IMR-90 (cell line): ENCODE measurements around the gene CELF6. TPM values are rescaled to one million over a fixed set of nuclear protein-coding genes. Genes with fewer than 3 reads are reported as not detected.
A peak's percentile ranks its signal among the peaks of the same experiment; 100 is the strongest.

Source experiments
- ATAC-seq: fragments of 200-7000 bp; cut with Tn5 transposase; 2 replicates; pipeline ENCODE4 v1.9.1; 2020; ENCODE audit warnings: low read depth, mild to moderate bottlenecking, moderate library complexity
- BruUV-seq: library from RNA; stranded (reverse); fragments of 400-500 nt; replicated peaks from 2 replicates; lab custom pipeline; 2021; lab: Mats Ljungman, UMichigan
- CTCF ChIA-PET: fragments of 300-600 bp; formaldehyde crosslinking; extraction: SDS; loops from one replicate; lab custom pipeline; 2021; ENCODE audit warnings: antibody characterized with exemption; lab: Yijun Ruan, JAX
- POLR2A ChIA-PET: fragments of 300-600 bp; sonication (Branson Sonifier 250); formaldehyde crosslinking; loops from one replicate; lab custom pipeline; 2022; ENCODE audit warnings: antibody characterized with exemption; ENCODE audit not compliant: unreplicated experiment; lab: Charles Lee
- DNase-seq: peaks from one replicate; pipeline ENCODE4 v3.0.0; 2013
- H2AFZ ChIP-seq: replicated peaks from 2 replicates; pipeline ENCODE3; 2013; ENCODE audit warnings: low read length, mild to moderate bottlenecking; ENCODE audit not compliant: poor library complexity
- H2AK5ac ChIP-seq: 2 replicates; pipeline ENCODE4 v1.6.1; 2013; ENCODE audit warnings: low read depth, low read length, inconsistent platforms
- H2AK9ac ChIP-seq: replicated peaks from 2 replicates; pipeline ENCODE3; 2013; ENCODE audit warnings: mild to moderate bottlenecking, low read depth, low read length, moderate library complexity; ENCODE audit not compliant: poor library complexity
- H2BK120ac ChIP-seq: 2 replicates; pipeline ENCODE4 v1.6.1; 2013; ENCODE audit warnings: low read depth, low read length, inconsistent platforms
- H2BK15ac ChIP-seq: 3 replicates; pipeline ENCODE4 v1.6.1; 2013; ENCODE audit warnings: low read depth, low read length, inconsistent platforms
- H2BK20ac ChIP-seq: 2 replicates; pipeline ENCODE4 v1.6.1; 2013; ENCODE audit warnings: low read depth, mild to moderate bottlenecking, inconsistent platforms, low read length, moderate library complexity
- H2BK5ac ChIP-seq: 2 replicates; pipeline ENCODE4 v1.6.1; 2013; ENCODE audit warnings: mild to moderate bottlenecking, low read depth, low read length, inconsistent platforms; ENCODE audit not compliant: poor library complexity, severe bottlenecking
- H3K14ac ChIP-seq: replicated peaks from 2 replicates; pipeline ENCODE4 v1.6.1; 2013; ENCODE audit warnings: low read depth, low read length, inconsistent platforms
- H3K18ac ChIP-seq: 2 replicates; pipeline ENCODE4 v1.6.1; 2013; ENCODE audit warnings: low read depth, low read length, control low read depth
- H3K23ac ChIP-seq: 2 replicates; pipeline ENCODE4 v1.6.1; 2013; ENCODE audit warnings: low read depth, low read length, inconsistent platforms
- H3K27ac ChIP-seq: 2 replicates; pipeline ENCODE4 v1.5.1; 2013; ENCODE audit warnings: mild to moderate bottlenecking, control low read depth, low read length; ENCODE audit not compliant: insufficient read depth
- H3K27me3 ChIP-seq: 2 replicates; pipeline ENCODE4 v1.6.1; 2013; ENCODE audit warnings: low read length; ENCODE audit not compliant: control insufficient read depth, insufficient read depth
- H3K36me3 ChIP-seq: 2 replicates; pipeline ENCODE4 v1.6.1; 2013; ENCODE audit warnings: low read length, mixed read lengths; ENCODE audit not compliant: control insufficient read depth, insufficient read depth
- H3K4ac ChIP-seq: 2 replicates; pipeline ENCODE4 v1.6.1; 2013; ENCODE audit warnings: low read depth, low read length, inconsistent platforms
- H3K4me1 ChIP-seq: 2 replicates; pipeline ENCODE4 v1.6.1; 2013; ENCODE audit warnings: low read length, mixed read lengths; ENCODE audit not compliant: control insufficient read depth, insufficient read depth
- H3K4me2 ChIP-seq: 2 replicates; pipeline ENCODE4 v1.6.1; 2013; ENCODE audit warnings: low read depth, mild to moderate bottlenecking, control low read depth, low read length, moderate library complexity
- H3K4me3 ChIP-seq: 2 replicates; pipeline ENCODE4 v1.5.1; 2013; ENCODE audit warnings: low read depth, mild to moderate bottlenecking, control low read depth, low read length, moderate library complexity; ENCODE audit not compliant: insufficient read depth
- H3K56ac ChIP-seq: 2 replicates; pipeline ENCODE4 v1.6.1; 2013; ENCODE audit warnings: low read length, inconsistent platforms; ENCODE audit not compliant: insufficient read depth; ENCODE audit errors: extremely low read depth
- H3K79me1 ChIP-seq, 2 experiments: 2 replicates each; pipeline ENCODE4 v1.6.1; 2013; ENCODE audit warnings: low read length in 2 of 2, inconsistent platforms in 1 of 2, low read depth in 1 of 2
- H3K9ac ChIP-seq: 2 replicates; pipeline ENCODE4 v1.6.1; 2013; ENCODE audit warnings: low read depth, low read length, control low read depth
- H3K9me1 ChIP-seq: 2 replicates; pipeline ENCODE4 v1.6.1; 2013; ENCODE audit warnings: low read length, inconsistent platforms; ENCODE audit not compliant: insufficient read depth
- H3K9me3 ChIP-seq: 2 replicates; pipeline ENCODE4 v1.6.1; 2013; ENCODE audit warnings: low read length; ENCODE audit not compliant: control insufficient read depth, insufficient read depth
- H4K20me1 ChIP-seq: 2 replicates; pipeline ENCODE4 v1.6.1; 2013; ENCODE audit warnings: low read length, inconsistent platforms; ENCODE audit not compliant: insufficient read depth
- H4K5ac ChIP-seq: 2 replicates; pipeline ENCODE4 v1.6.1; 2013; ENCODE audit warnings: mild to moderate bottlenecking, low read depth, low read length, control low read depth
- H4K8ac ChIP-seq, 2 experiments: 2 replicates each; pipeline ENCODE4 v1.6.1; 2013; ENCODE audit warnings: low read depth in 2 of 2, low read length in 2 of 2, control low read depth in 1 of 2, inconsistent platforms in 1 of 2
- H4K91ac ChIP-seq: 2 replicates; pipeline ENCODE4 v1.6.1; 2013; ENCODE audit warnings: low read depth, low read length, inconsistent platforms; ENCODE audit not compliant: insufficient read depth
- CEBPB ChIP-seq: IDR thresholded peaks from 2 replicates; pipeline ENCODE4 v1.6.1; 2012; ENCODE audit warnings: low read depth, low read length, improper control_type of control experiment
- NFE2L2 ChIP-seq: fragments of 150-350 bp; IDR thresholded peaks from 2 replicates; pipeline ENCODE4 v1.6.1; 2016; ENCODE audit warnings: low read depth, mild to moderate bottlenecking, low read length
- POLR2A ChIP-seq: IDR thresholded peaks from 2 replicates; pipeline ENCODE4 v1.6.1; 2012; ENCODE audit warnings: mild to moderate bottlenecking, low read depth, low read length
- RAD21 ChIP-seq: IDR thresholded peaks from 2 replicates; pipeline ENCODE4 v1.6.1; 2012; ENCODE audit warnings: low read length, improper control_type of control experiment
- RCOR1 ChIP-seq: IDR thresholded peaks from 2 replicates; pipeline ENCODE4 v1.6.1; 2012; ENCODE audit warnings: mild to moderate bottlenecking, low read length, improper control_type of control experiment; ENCODE audit not compliant: insufficient replicate concordance
- SMC3 ChIP-seq: fragments of 150-350 bp; IDR thresholded peaks from 2 replicates; pipeline ENCODE4 v1.6.1; 2016; ENCODE audit warnings: low read depth, mild to moderate bottlenecking, antibody characterized with exemption, low read length, moderate library complexity
- WGBS, 2 experiments: methylation state at CpG; one replicate each; pipeline versions ENCODE4 v1.1.5 to v1.1.7; 2013; ENCODE audit warnings: missing lambda C conversion rate in 2 of 2; ENCODE audit not compliant: insufficient read length in 1 of 2; ENCODE audit errors: extremely low coverage in 2 of 2; 5-methylcytosine and 5-hydroxymethylcytosine counted together
- dilution Hi-C: fragments of 300-500 bp; cut with HindIII; formaldehyde crosslinking; loops from one replicate; pipeline ENCODE4 v1.14.3; 2018; ENCODE audit warnings: low sequenced_read_pairs; ENCODE audit not compliant: unreplicated experiment
- in situ Hi-C: fragments of 300-500 bp; cut with MboI; formaldehyde crosslinking; loops from 3 replicates; pipeline ENCODE4 v1.14.3; 2019; ENCODE audit warnings: low sequenced_read_pairs, inconsistent platforms, mixed read lengths
- intact Hi-C: fragments of 100-400 bp; cut with micrococcal nuclease; formaldehyde crosslinking; loops from 2 replicates; pipeline ENCODE4 v1.10.0; 2022
- polyA plus RNA-seq, 3 experiments: library from polyadenylated mRNA; depleted of rRNA; stranded (reverse); fragments of >200 nt; gene quantifications; 2 replicates each; pipeline ENCODE4 v1.2.3, GENCODE V29; 2012; ENCODE audit warnings: low replicate concordance in 1 of 3
- total RNA-seq: library from RNA; depleted of rRNA; stranded (reverse); fragments of >200 nt; gene quantifications from 2 replicates; pipeline ENCODE4 v1.2.3, GENCODE V29; 2012
- TF ChIP-seq, protein P1 (sequence below): conservative IDR thresholded peaks from 2 replicates; pipeline ENCODE4 v1.5.1; 2012; ENCODE audit warnings: mild to moderate bottlenecking, low read depth, low read length, improper control_type of control experiment

Gene CELF6
- total and polyA plus RNA-seq, 2 of the 4 experiments (the other 2 are of a cell fraction) = 0.07 TPM; not detected in 1

GRCh38 chr15:72342385-72342784 lies 22.4 kb upstream of the CELF6 start:
- Histone ChIP-seq H3K27ac (no peak overlapping the region), H2BK5ac (no peak overlapping the region), H3K4me2 (no peak overlapping the region), H3K9me1 (peaks cover 4% of the 10 kb centered on the region), H4K20me1 (peaks cover 18% of the 10 kb centered on the region), H3K4me1 (peaks cover 6% of the 10 kb centered on the region), H2BK15ac (no peak overlapping the region), H3K4me3 (no peak overlapping the region), H3K9me3 (no peaks in the 10 kb centered on the region), H2BK20ac (no peak overlapping the region), H3K9ac (no peak overlapping the region), H3K27me3 (no peaks in the 10 kb centered on the region), H3K4ac (no peak overlapping the region), H3K23ac (no peak overlapping the region), H4K91ac (no peak overlapping the region), H3K56ac (no peak overlapping the region), H3K79me1 (no peaks in the 10 kb centered on the region), H2AFZ (no peak overlapping the region), H3K36me3 (peaks cover 35% of the 10 kb centered on the region), H3K18ac (no peak overlapping the region), H2AK5ac (no peak overlapping the region), H4K5ac (no peak overlapping the region), H4K8ac (no peak overlapping the region), H2AK9ac (no peak overlapping the region), H2BK120ac (no peak overlapping the region), H3K14ac (no peak overlapping the region)
- CTCF ChIA-PET = no interaction called here
- ATAC-seq (no peak), DNase-seq (peak; percentile 27)
- POLR2A ChIA-PET = no interaction called here
- dilution Hi-C loops (no loop called here), intact Hi-C loops (no loop called here), in situ Hi-C loops (no loop called here)
- BruUV-seq = no TSS peak
- TF ChIP-seq CEBPB (no peak), SMC3 (peak; percentile 34; the same call in 1 of the 2 replicates), RCOR1 (no peak), RAD21 (peak; percentile 55), POLR2A (no peak), NFE2L2 (no peak)
- TF ChIP-seq, protein P1, sequence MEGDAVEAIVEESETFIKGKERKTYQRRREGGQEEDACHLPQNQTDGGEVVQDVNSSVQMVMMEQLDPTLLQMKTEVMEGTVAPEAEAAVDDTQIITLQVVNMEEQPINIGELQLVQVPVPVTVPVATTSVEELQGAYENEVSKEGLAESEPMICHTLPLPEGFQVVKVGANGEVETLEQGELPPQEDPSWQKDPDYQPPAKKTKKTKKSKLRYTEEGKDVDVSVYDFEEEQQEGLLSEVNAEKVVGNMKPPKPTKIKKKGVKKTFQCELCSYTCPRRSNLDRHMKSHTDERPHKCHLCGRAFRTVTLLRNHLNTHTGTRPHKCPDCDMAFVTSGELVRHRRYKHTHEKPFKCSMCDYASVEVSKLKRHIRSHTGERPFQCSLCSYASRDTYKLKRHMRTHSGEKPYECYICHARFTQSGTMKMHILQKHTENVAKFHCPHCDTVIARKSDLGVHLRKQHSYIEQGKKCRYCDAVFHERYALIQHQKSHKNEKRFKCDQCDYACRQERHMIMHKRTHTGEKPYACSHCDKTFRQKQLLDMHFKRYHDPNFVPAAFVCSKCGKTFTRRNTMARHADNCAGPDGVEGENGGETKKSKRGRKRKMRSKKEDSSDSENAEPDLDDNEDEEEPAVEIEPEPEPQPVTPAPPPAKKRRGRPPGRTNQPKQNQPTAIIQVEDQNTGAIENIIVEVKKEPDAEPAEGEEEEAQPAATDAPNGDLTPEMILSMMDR = peak; percentile 52
- no CpG with 5 or more reads among the region's 11 CpGs for WGBS, 2 experiments
